Fibroblast of skin of left biceps (primary cell): ENCODE results near the gene ZAP70.

Experiments used
- DNase-seq, 2 experiments: peaks; one replicate each; pipeline ENCODE4 v3.0.0-alpha.2; 2013; ENCODE audit warnings: low read depth in 2 of 2

Gene ZAP70

GRCh38 chr2:97751752-97752151, 38.4 kb downstream of the ZAP70 start:
- no peak for DNase-seq

GRCh38 chr2:97752342-97753334, 39.3 kb downstream of the ZAP70 start:
- DNase-seq: no peak

- DNase-seq: no peak
Measured at GRCh38 chr2:97754690-97755346, 41.4 kb downstream of the ZAP70 start.

GRCh38 chr2:97755491-97755890, 42.1 kb downstream of the ZAP70 start:
- no peak for DNase-seq

GRCh38 chr2:97757062-97757461, 43.7 kb downstream of the ZAP70 start:
- no peak for DNase-seq

- no peak for DNase-seq
Measured at GRCh38 chr2:97758131-97758705, 44.8 kb downstream of the ZAP70 start.

- DNase-seq: no peak
Measured at GRCh38 chr2:97759727-97760407, 46.5 kb downstream of the ZAP70 start.

- no peak for DNase-seq
Measured at GRCh38 chr2:97760480-97761049, 47.2 kb downstream of the ZAP70 start.

GRCh38 chr2:97761192-97761591, 47.8 kb downstream of the ZAP70 start:
- DNase-seq: no peak

GRCh38 chr2:97763176-97763845, 49.9 kb downstream of the ZAP70 start:
- no peak for DNase-seq

GRCh38 chr2:97764559-97765263, 51.3 kb downstream of the ZAP70 start:
- no peak for DNase-seq

GRCh38 chr2:97765933-97766332, 52.6 kb downstream of the ZAP70 start:
- DNase-seq: no peak

- DNase-seq: no peak
Measured at GRCh38 chr2:97766567-97766966, 53.2 kb downstream of the ZAP70 start.

- DNase-seq: no peak
Measured at GRCh38 chr2:97769308-97769707, 55.9 kb downstream of the ZAP70 start.

GRCh38 chr2:97769711-97770110, 56.3 kb downstream of the ZAP70 start:
- no peak for DNase-seq

- no peak for DNase-seq
Measured at GRCh38 chr2:97770445-97770844, 57.1 kb downstream of the ZAP70 start.

- DNase-seq: no peak
Measured at GRCh38 chr2:97774425-97774824, 61.0 kb downstream of the ZAP70 start.

- DNase-seq: no peak
Measured at GRCh38 chr2:97775074-97775473, 61.7 kb downstream of the ZAP70 start.

- no peak for DNase-seq
Measured at GRCh38 chr2:97779141-97779540, 65.8 kb downstream of the ZAP70 start.

GRCh38 chr2:97781981-97782380, 68.6 kb downstream of the ZAP70 start:
- DNase-seq: no peak
